Lung microvascular endothelial cell (primary cell): ENCODE measurements around the gene C1orf185. TPM values are rescaled to one million over a fixed set of nuclear protein-coding genes. Genes with fewer than 3 reads are reported as not detected.

ENCODE experiments used
- total RNA-seq: library from RNA; depleted of rRNA; stranded (reverse); fragments of >200 nt; gene quantifications from 2 replicates; pipeline ENCODE4 v1.2.1, GENCODE V29; 2014

The C1orf185 gene
- total RNA-seq, 1 donor from 2014 or later, result not detected

Other genes starting within 250 kb of the C1orf185 start
- 15.3 and 21.2 TPM in 2 replicates for gene FAF1, start 142.0 kb upstream of the C1orf185 start, total RNA-seq
- gene CDKN2C, start 132.0 kb upstream of the C1orf185 start, total RNA-seq, result 12.2 and 17.1 TPM in 2 replicates
- 83.5 and 134 TPM in 2 replicates for gene RNF11, start 134.0 kb downstream of the C1orf185 start, total RNA-seq
- 1.6 and 2.4 TPM in 2 replicates for gene TTC39A, start 228.3 kb downstream of the C1orf185 start, total RNA-seq